Testis (tissue), 3 donors: ENCODE measurements around the gene DYNLL2. TPM values are rescaled to one million over a fixed set of nuclear protein-coding genes. Genes with fewer than 3 reads are reported as not detected.
"Not testable (repeated sequence)": the region's sequence is repeated elsewhere in the genome, so short reads cannot be mapped to it uniquely, and the experiment has no call there.

Experiments
- DNase-seq: peaks from one replicate; pipeline ENCODE4 v3.0.0-alpha.2; 2019
- H3K27ac ChIP-seq, 2 donors: fragments of 200-600 bp; sonication (generic); one replicate each; pipeline ENCODE4 v1.5.1; 2019
- H3K27me3 ChIP-seq: fragments of 200-600 bp; sonication (generic); one replicate; pipeline ENCODE4 v1.5.1; 2019
- H3K36me3 ChIP-seq: fragments of 200-600 bp; sonication (generic); one replicate; pipeline ENCODE4 v1.5.1; 2017; ENCODE audit warnings: low read depth; ENCODE audit errors: missing control alignments
- H3K4me1 ChIP-seq: fragments of 200-600 bp; sonication (generic); one replicate; pipeline ENCODE4 v1.5.1; 2019
- H3K4me3 ChIP-seq, 2 donors: fragments of 200-600 bp; sonication (generic); one replicate each; pipeline ENCODE4 v1.5.1; 2017 to 2019
- H3K9me3 ChIP-seq: fragments of 200-600 bp; sonication (generic); one replicate; pipeline ENCODE4 v1.5.1; 2017
- POLR2A ChIP-seq: fragments of 450-650 bp; IDR thresholded peaks from one replicate; pipeline ENCODE4 v1.6.1; 2017; ENCODE audit warnings: antibody characterized with exemption, mild to moderate bottlenecking, moderate library complexity
- WGBS, 2 donors: methylation state at CpG; one replicate each; pipeline ENCODE4 v1.1.5; 2018; 5-methylcytosine and 5-hydroxymethylcytosine counted together
- intact Hi-C: fragments of 100-400 bp; cut with DNase I; formaldehyde crosslinking; loops from one replicate; pipeline ENCODE4 v1.15.1; 2023; ENCODE audit warnings: low total_unique reads
- polyA plus RNA-seq: library from polyadenylated mRNA; stranded (reverse); fragments of 350-450 nt; fragmentation: Illumina TruSeq; extraction: RNeasy Lipid Tissue Mini Kit (QIAGEN cat#74804); gene quantifications from one replicate; pipeline ENCODE4 v1.2.3, GENCODE V29; 2014; ENCODE audit warnings: low read depth, low replicate concordance; ENCODE audit not compliant: insufficient read depth
- total RNA-seq, 2 donors: library from RNA; depleted of rRNA; stranded (reverse); fragments of >200 nt; gene quantifications; one replicate each; pipeline ENCODE4 v1.2.3, GENCODE V29; 2016
- TF ChIP-seq, protein P1 (sequence below), 3 experiments: fragments of 450-650 bp in 2 of 3; fragments of 200-600 bp in 1 of 3; sonication (generic) in 1 of 3; IDR thresholded peaks; one replicate each; pipeline ENCODE4 v1.5.1; 2016 to 2019; ENCODE audit warnings: antibody characterized with exemption in 3 of 3, mild to moderate bottlenecking in 2 of 3, moderate library complexity in 1 of 3

The DYNLL2 gene
- total and polyA plus RNA-seq, 3 donors from 2014 or later, result 33.6 to 52.7 (median 36.7) TPM

DNA sequence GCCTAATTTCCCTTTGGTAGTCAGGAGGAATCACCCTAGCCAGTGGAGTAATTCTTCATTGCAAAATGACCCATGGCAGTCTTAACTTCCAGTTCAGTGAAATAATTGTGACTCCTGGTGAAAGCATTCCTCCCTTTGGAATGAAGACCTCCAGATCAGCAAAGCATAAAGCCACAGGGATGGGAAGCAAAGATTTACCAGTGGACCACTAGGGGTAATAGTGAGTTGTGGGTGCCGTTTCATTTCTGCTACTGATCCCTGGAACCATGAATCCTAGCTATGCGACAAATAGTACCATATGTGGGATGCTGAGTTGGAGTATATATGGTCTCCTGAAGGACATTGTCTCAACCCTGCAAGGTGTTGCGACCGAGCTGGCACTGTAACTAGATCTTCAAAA, 13.7 kb downstream of the DYNLL2 start:
- DNase-seq, result no peak
- intact Hi-C loops, result no loop called here

DNA sequence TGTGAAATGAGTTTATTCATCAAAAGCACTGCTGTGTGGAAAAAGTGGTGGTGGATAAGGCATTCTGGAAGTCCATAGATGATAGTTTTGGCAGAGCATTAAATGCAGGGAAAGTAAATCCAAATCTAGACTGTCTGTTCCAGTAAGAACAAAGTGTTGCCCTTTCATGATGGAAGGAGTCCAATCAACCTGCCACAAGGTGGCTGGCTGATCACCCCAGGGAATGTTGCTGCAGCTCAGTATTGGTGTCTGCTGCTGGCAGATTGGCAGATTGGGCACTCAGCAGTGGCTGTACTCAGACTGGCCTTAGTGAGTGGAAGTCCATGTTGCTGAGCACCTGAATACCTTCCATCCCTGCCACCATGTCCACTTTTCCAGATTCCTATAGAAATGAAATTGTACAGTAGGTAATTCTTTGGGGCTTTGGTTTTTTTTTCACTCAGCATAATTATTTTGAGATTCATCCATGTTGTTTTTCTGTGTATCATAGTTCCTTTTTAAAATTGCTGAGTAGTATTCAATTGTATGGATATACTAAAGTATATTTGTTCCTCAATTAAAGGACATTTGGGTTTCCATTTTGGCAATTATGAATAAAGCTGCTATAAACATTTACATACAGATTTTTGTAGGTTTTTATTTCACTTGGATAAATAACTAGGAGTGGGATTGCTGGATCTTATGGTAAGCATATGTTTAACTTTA, 14.3 kb downstream of the DYNLL2 start:
- no peak for TF ChIP-seq POLR2A
- TF ChIP-seq, protein P1, sequence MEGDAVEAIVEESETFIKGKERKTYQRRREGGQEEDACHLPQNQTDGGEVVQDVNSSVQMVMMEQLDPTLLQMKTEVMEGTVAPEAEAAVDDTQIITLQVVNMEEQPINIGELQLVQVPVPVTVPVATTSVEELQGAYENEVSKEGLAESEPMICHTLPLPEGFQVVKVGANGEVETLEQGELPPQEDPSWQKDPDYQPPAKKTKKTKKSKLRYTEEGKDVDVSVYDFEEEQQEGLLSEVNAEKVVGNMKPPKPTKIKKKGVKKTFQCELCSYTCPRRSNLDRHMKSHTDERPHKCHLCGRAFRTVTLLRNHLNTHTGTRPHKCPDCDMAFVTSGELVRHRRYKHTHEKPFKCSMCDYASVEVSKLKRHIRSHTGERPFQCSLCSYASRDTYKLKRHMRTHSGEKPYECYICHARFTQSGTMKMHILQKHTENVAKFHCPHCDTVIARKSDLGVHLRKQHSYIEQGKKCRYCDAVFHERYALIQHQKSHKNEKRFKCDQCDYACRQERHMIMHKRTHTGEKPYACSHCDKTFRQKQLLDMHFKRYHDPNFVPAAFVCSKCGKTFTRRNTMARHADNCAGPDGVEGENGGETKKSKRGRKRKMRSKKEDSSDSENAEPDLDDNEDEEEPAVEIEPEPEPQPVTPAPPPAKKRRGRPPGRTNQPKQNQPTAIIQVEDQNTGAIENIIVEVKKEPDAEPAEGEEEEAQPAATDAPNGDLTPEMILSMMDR (IDR thresholded peaks at IDR 0.05), result no peak
- Histone ChIP-seq H3K27me3 (no peaks in the 10 kb centered on the region), H3K36me3 (no peaks in the 10 kb centered on the region), H3K9me3 (no peaks in the 10 kb centered on the region), H3K4me3 (no peak overlapping the region), H3K27ac (no peak overlapping the region), H3K4me1 (no peaks in the 10 kb centered on the region)
- no peak for DNase-seq
- intact Hi-C loops, result no loop called here

More for the DNA sequence above, 13.7 kb downstream of the DYNLL2 start:
- Histone ChIP-seq H3K4me3 (no peak overlapping the region), H3K27me3 (no peaks in the 10 kb centered on the region), H3K4me1 (no peaks in the 10 kb centered on the region), H3K27ac (no peak overlapping the region), H3K9me3 (no peaks in the 10 kb centered on the region), H3K36me3 (no peaks in the 10 kb centered on the region)
- WGBS, 2 donors, result 73 to 81% methylated on average over 4 of the region's 4 CpGs
- TF ChIP-seq, protein P1 (IDR thresholded peaks at IDR 0.05), result no peak
- TF ChIP-seq POLR2A, result no peak

DNA sequence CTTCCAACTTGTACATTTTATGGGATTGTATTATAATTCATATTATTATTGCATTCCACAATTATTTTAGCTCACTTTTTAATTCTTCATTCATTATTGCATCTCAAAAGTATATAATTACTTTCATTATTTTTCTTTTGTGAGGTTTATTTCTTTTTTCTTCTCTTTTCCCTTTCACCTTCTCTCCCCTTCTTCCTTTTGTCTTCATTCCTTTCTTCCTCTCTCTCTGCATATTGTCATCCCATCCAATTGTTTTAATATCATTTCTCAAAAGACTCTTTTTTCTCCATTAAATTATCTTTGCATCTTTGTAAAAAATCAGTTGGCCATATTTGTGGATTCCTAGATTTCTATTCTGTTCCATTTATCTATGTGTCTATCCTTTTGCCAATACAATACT, 17.3 kb downstream of the DYNLL2 start:
- TF ChIP-seq POLR2A, result no peak
- TF ChIP-seq, protein P1 (IDR thresholded peaks at IDR 0.05), result no peak
- intact Hi-C loops, result no loop called here
- no peaks in the 10 kb centered on the region for H3K4me1 ChIP-seq
- no peaks in the 10 kb centered on the region for H3K27me3 ChIP-seq
- H3K27ac ChIP-seq, result no peak overlapping the region
- no peaks in the 10 kb centered on the region for H3K36me3 ChIP-seq
- no peaks in the 10 kb centered on the region for H3K9me3 ChIP-seq
- no peak for DNase-seq
- H3K4me3 ChIP-seq, result no peak overlapping the region

DNA sequence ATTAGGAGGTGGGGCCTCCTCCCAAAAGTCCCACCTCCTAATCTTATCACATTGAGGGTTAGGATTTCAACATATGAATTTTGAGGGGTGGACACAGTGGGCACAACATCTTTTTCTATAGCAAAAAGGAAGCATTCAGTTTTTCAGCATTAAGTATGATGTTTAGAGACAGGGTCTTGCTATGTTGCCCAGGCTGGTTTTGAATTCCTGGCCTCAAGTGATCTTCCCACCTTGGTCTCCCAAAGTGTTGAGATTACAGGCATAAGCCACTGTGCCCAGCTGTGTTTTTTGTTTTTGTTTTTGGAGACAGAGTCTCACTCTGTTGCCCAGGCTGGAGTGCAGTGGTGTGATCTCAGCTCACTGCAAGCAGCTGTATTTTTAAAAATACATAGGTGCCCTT, 18.7 kb downstream of the DYNLL2 start:
- H3K9me3 ChIP-seq, H3K36me3 ChIP-seq, intact Hi-C loops, DNase-seq, H3K4me1 ChIP-seq, H3K4me3 ChIP-seq, H3K27ac ChIP-seq, H3K27me3 ChIP-seq: not testable (repeated sequence)

DNA sequence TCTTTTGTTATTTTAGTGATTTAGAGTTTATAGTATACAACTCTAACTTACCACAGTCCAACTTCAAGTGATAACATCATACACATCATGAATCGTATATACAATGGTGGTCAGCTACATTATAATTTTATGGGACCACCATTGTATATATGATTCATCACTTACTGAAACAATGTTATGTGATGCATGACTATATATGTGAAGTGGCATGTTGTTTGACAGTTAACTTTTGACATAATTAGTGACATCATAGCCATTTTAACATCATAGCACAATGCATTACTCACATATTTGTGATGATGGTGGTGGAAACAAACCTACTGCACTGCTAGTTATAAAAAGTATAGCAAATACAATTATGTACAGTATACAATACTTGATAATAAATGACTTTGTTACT, 21.9 kb downstream of the DYNLL2 start:
- no peak for DNase-seq
- Histone ChIP-seq H3K27ac (no peak overlapping the region), H3K36me3 (no peaks in the 10 kb centered on the region), H3K9me3 (no peaks in the 10 kb centered on the region), H3K4me1 (no peaks in the 10 kb centered on the region), H3K27me3 (no peaks in the 10 kb centered on the region), H3K4me3 (no peak overlapping the region)
- no peak for TF ChIP-seq POLR2A
- TF ChIP-seq, protein P1 (IDR thresholded peaks at IDR 0.05), result no peak
- intact Hi-C loops, result no loop called here
- 86 to 90% methylated on average over 1 of the region's 1 CpG for WGBS, 2 donors
